ENCODE measurements around the gene RBMS3.

- TF ChIP-seq EZH2 (IDR thresholded peaks at IDR 0.05; ENCODE audit: borderline replicate concordance) (no peak), CTCF (IDR thresholded peaks at IDR 0.05; ENCODE audit: poor library complexity) (no peak)
Observed at GRCh38 chr3:29329986-29330890, 49.4 kb downstream of the RBMS3 start.

All from hepatocyte (in vitro differentiated cells).